ENCODE results near the gene TAS1R3.

- no peak for TF ChIP-seq CTCF (conservative IDR thresholded peaks at IDR 0.05 in 1 of 2, IDR thresholded peaks at IDR 0.05 in 1 of 2; ENCODE audit: extremely low read depth in 1 of 2, insufficient read depth in 1 of 2, low read depth in 1 of 2, low read length in 2 of 2)
- TF ChIP-seq EZH2 (IDR thresholded peaks at IDR 0.05; ENCODE audit: borderline replicate concordance, low read length): no peak
These were observed 30.7 kb upstream of the TAS1R3 start for GRCh38 chr1:1300352-1300739.
